ENCODE data around the gene NFIA. TPM values are rescaled to one million over a fixed set of nuclear protein-coding genes. Genes with fewer than 3 reads are reported as not detected.

Gene NFIA
- polyA plus RNA-seq, 1 donor: 9.6 TPM

DNA sequence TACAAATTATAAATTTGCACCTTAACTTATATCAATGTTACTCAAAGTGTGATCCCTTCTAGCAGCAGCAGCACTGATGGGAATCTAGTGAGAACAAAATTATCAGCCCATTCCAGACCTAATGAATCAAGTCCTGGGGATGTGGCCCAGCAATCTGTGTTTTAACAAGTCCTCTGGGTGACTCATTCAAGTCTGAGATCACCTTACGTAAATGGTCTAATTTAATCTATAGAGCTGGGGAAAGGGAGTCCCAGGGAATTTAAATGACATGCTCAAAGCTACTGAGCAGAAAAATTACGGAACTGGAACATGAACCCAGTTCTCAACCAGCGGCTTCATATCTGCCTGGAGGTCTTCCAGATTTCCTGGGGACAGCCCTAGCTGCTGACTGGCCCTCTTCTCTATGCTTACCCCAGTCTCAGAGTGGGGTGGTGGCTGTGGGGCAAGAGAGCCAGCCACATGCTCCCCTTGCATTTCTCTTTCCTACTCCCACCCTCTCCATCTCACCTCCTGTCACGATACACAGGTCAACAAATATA lies 422.6 kb downstream of the NFIA start:
- H3K27me3 ChIP-seq (ENCODE audit: control insufficient read depth, insufficient read depth, low read length): no peaks in the 10 kb centered on the region
- no peaks in the 10 kb centered on the region for H3K9me3 ChIP-seq (ENCODE audit: control insufficient read depth, low read depth, low read length)
- no CpG with 5 or more reads among the region's 4 CpGs for WGBS (ENCODE audit: insufficient coverage, low lambda C conversion rate)
- H3K27ac ChIP-seq (ENCODE audit: low read length): no peak overlapping the region
- H3K4me1 ChIP-seq (ENCODE audit: control insufficient read depth, insufficient read depth, low read length): no peaks in the 10 kb centered on the region
- no peak for DNase-seq
- no peaks in the 10 kb centered on the region for H3K36me3 ChIP-seq (ENCODE audit: control insufficient read depth, insufficient read depth, low read length)
- no peak overlapping the region for H3K4me3 ChIP-seq (ENCODE audit: low read length)

DNA sequence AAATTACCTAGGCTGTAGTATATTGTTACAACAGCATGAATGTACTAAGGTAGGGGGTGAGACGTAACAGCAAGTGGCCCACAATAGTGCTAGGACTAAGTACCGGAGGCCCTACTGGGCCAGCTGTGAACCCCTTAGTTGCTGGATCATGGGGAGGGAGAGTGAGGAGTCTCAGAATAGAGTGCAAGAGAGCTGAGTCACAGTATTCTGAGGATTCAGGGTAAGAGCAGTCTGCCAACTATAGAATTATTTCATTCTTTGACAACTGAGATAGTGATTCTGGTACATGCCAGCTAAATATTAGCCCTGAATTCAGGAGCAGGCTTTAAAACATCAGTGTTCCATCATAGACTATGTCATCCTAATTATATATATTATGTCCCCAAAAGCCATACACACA lies 423.9 kb downstream of the NFIA start:
- no peaks in the 10 kb centered on the region for H3K9me3 ChIP-seq (ENCODE audit: control insufficient read depth, low read depth, low read length)
- H3K27ac ChIP-seq (ENCODE audit: low read length): no peak overlapping the region
- no peak overlapping the region for H3K4me3 ChIP-seq (ENCODE audit: low read length)
- DNase-seq: no peak
- H3K27me3 ChIP-seq (ENCODE audit: control insufficient read depth, insufficient read depth, low read length): no peaks in the 10 kb centered on the region
- H3K4me1 ChIP-seq (ENCODE audit: control insufficient read depth, insufficient read depth, low read length): no peaks in the 10 kb centered on the region
- no peaks in the 10 kb centered on the region for H3K36me3 ChIP-seq (ENCODE audit: control insufficient read depth, insufficient read depth, low read length)
- no CpG with 5 or more reads among the region's 2 CpGs for WGBS (ENCODE audit: insufficient coverage, low lambda C conversion rate)

DNA sequence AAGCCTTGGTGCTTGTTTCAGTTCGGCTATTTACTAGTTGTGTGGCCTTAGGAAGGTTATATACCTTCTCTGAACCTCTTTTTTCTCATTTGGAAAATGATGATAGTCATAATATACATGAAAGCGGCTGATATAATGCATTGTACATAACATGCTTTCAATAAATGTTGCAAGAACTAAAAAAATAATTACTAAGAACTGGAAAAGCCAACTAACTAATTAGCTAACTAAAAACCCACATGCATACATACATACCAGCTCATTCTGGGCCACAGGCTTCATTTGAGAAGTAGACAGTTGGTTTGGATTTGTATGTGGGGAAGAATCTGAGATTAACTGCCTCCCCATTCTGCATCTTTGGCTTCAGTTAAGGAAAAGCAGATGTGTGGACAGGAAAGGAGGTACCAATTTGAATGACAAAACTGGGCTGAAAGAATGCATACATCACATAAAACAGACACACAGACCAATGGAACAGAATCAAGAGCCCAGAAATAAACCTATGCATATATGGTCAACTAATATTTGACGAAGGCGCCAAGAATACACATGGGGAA lies 424.7 kb downstream of the NFIA start:
- Histone ChIP-seq H3K27ac (ENCODE audit: low read length) (no peak overlapping the region), H3K36me3 (ENCODE audit: control insufficient read depth, insufficient read depth, low read length) (no peaks in the 10 kb centered on the region), H3K27me3 (ENCODE audit: control insufficient read depth, insufficient read depth, low read length) (no peaks in the 10 kb centered on the region), H3K9me3 (ENCODE audit: control insufficient read depth, low read depth, low read length) (no peaks in the 10 kb centered on the region), H3K4me1 (ENCODE audit: control insufficient read depth, insufficient read depth, low read length) (no peaks in the 10 kb centered on the region), H3K4me3 (ENCODE audit: low read length) (no peak overlapping the region)
- DNase-seq: no peak
- 100% methylated on average over 1 of the region's 4 CpGs for WGBS (ENCODE audit: insufficient coverage, low lambda C conversion rate)

All from large intestine (tissue), 3 donors.